Choroid plexus epithelial cell (primary cell): ENCODE data around the gene TK2.
A peak's percentile ranks its signal among the peaks of the same experiment; 100 is the strongest.

Experiments
- DNase-seq: peaks from one replicate; pipeline ENCODE4 v3.0.0-alpha.2; 2010; ENCODE audit warnings: low read depth
- H3K4me3 ChIP-seq: 2 replicates; pipeline ENCODE4 v1.5.1; 2011; ENCODE audit warnings: low read depth, mild to moderate bottlenecking, control low read depth, low read length, moderate library complexity
- CTCF ChIP-seq: conservative IDR thresholded peaks from 2 replicates; pipeline ENCODE4 v1.5.1; 2011; ENCODE audit warnings: low read depth, mild to moderate bottlenecking, control low read depth, inconsistent platforms, low read length, moderate library complexity

TK2 gene

DNA sequence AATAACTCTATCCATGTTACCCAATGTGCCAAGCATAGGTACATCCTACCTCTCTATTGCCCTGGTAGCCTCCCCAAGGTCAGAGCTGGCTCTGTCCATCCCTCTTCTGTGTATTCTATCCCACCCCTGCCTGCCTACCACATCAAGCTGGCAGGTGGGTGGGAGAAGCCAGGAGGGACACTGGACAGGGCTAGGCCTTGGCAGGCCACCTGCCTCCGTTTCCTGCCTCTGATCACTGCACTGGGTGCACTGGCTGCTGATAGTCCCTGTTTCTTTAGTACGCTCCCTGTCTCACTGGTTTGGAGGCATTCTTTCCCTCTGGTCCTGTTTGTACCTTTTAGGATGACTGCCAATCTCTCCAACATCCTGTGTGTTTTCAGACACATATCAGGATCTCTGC is 12.7 kb downstream of the TK2 start:
- no peak for TF ChIP-seq CTCF
- DNase-seq, result no peak
- no peak overlapping the region for H3K4me3 ChIP-seq

DNA sequence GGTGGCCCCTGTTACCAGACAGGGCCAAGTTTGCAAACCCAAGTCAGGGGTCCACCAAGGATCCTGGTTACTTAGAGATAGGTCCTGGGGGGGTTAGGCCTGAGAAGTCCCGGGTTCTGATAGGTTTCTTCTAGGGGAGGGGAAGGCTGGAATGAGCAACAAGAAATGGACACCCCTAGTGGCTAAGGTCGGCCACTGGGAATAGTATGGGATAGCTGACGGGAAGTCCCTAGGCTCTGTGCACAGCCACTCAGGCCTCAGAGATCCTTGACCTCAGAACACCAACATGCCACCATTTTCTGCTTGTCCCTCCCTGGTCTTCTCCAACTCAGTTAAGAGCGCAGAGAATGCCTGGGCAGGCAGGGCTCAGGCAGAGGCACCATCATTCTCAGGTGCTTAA is 13.4 kb downstream of the TK2 start:
- no peak overlapping the region for H3K4me3 ChIP-seq
- DNase-seq, result no peak
- no peak for TF ChIP-seq CTCF

GRCh38 chr16:66534376-66534799 is 15.5 kb downstream of the TK2 start:
- no peak overlapping the region for H3K4me3 ChIP-seq
- no peak for DNase-seq
- no peak for TF ChIP-seq CTCF

DNA sequence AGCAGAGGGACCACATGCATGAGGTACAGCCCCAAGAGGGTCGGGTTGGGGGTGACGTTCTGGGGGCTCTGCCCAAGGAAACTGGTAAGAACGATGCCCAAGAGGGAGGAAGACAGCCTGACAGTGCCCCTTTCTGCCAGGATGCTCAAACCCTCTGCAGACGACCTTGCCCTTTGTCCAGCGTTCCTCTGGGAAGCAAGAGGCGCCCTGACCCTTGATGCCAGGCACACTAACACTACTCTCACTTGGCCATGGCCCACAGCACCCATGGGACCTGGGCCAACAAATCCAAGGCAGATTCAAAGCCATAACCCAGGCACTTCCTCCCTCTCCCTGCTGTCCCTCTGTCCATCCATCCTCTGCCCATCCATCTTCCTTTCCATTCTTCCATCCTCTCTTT is 20.4 kb downstream of the TK2 start:
- no peak overlapping the region for H3K4me3 ChIP-seq
- no peak for DNase-seq

GRCh38 chr16:66528294-66528693 is 21.6 kb downstream of the TK2 start:
- no peak for TF ChIP-seq CTCF
- no peak overlapping the region for H3K4me3 ChIP-seq
- DNase-seq, result no peak

More for the DNA sequence above, 20.4 kb downstream of the TK2 start:
- TF ChIP-seq CTCF, result no peak

DNA sequence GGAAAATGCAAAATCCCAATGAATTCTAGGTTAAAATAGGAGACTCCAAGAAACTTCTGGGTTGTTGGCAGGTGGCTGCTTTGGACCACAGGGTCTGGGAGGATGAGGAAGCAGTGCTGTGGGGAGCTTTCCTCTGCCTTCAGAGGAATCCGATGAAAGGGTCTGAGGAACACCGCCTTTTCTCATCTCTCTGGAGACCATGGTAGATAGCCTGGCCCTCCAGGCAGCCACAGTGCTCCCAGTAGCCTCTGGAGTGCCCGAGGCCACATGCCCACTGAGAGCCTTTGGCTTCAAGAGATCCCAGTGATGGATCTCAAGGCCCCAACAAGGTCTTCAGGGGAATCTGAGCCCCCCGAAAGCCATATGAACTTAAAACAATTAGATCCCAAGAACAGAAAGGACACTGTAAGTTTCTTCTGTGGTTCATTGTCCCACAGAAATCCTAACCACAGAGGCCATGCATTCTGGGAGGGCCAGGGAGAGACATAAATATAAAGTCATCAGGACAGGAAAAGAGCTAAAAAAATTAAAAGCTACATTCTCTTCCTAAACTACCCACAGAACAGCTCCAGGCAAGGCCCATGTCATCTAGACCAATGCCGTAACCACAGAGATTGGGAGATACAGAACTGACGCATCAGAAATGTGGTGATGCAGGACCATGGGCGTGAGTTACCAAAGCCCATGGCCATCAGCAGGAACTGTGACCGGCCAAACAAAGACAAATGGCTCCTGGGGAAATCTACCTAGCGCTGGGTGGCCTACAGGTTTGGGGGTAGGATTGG is 24.3 kb downstream of the TK2 start:
- no peak for TF ChIP-seq CTCF
- DNase-seq, result peak; percentile 33
- no peak overlapping the region for H3K4me3 ChIP-seq

GRCh38 chr16:66524601-66525164 is 25.2 kb downstream of the TK2 start:
- no peak for DNase-seq
- TF ChIP-seq CTCF, result no peak
- H3K4me3 ChIP-seq, result no peak overlapping the region
